Left lobe of liver (tissue), 2 donors: Measurements from ENCODE around the gene LCE3A. TPM values are rescaled to one million over a fixed set of nuclear protein-coding genes. Genes with fewer than 3 reads are reported as not detected.
"Not testable (repeated sequence)": the region's sequence is repeated elsewhere in the genome, so short reads cannot be mapped to it uniquely, and the experiment has no call there.

Source experiments
- ATAC-seq: fragments of 200-7000 bp; cut with Tn5 transposase; one replicate; pipeline ENCODE4 v1.9.1; 2020; ENCODE audit warnings: mild to moderate bottlenecking, moderate library complexity
- DNase-seq: peaks from one replicate; pipeline ENCODE4 v3.0.0-alpha.2; 2020; ENCODE audit warnings: low spot score
- total RNA-seq: library from RNA; stranded (reverse); gene quantifications from one replicate; pipeline ENCODE4 v1.2.1, GENCODE V29; 2021
- donor health status: DM: no; HTN: no; CAD: no; lungs with moderate emphysema.
- donor health status: DM: no; HTN: yes; CAD: no.

Gene LCE3A
- total RNA-seq, 1 donor from 2014 or later, result not detected

GRCh38 chr1:152579526-152579925 lies 43.4 kb downstream of the LCE3A start:
- not testable (repeated sequence) for ATAC-seq, DNase-seq

DNA sequence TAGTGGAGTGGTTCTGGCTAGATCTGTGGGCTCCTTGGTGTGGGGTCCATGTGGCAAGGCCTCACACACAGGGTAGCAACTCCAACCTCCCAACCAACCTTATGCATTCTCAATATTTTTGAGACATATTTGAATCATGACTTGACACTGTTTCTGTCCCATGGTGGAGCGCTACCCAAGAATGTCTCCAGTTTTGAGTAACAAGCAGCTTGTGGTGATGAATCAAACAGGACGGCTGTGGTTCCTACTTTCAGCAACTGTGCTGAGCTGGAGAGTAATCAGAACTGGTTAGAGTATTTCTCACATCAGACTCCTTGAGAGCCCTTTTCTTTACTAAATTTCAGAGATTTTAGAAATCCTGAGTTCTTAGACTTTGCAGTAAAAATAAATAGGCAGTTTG lies 45.7 kb downstream of the LCE3A start:
- DNase-seq (no peak), ATAC-seq (no peak)

Other genes with a start within 250 kb of the LCE3A start
- not detected for gene CRNN, start 208.8 kb downstream of the LCE3A start, total RNA-seq
- not detected for gene LCE5A, start 112.3 kb downstream of the LCE3A start, total RNA-seq
- not detected for gene CRCT1, start 108.6 kb downstream of the LCE3A start, total RNA-seq
- not detected for gene LCE3E, start 56.3 kb downstream of the LCE3A start, total RNA-seq
- not detected for gene LCE3D, start 42.6 kb downstream of the LCE3A start, total RNA-seq
- not detected for gene LCE3C, start 22.9 kb downstream of the LCE3A start, total RNA-seq
- not detected for gene LCE3B, start 9.3 kb downstream of the LCE3A start, total RNA-seq
- gene LCE2D, start 40.3 kb upstream of the LCE3A start, total RNA-seq, result not detected
- not detected for gene LCE2C, start 52.2 kb upstream of the LCE3A start, total RNA-seq
- gene LCE2B, start 63.0 kb upstream of the LCE3A start, total RNA-seq, result not detected
- not detected for gene LCE2A, start 75.2 kb upstream of the LCE3A start, total RNA-seq
- gene LCE4A, start 85.1 kb upstream of the LCE3A start, total RNA-seq, result not detected
- gene KPRP, start 134.9 kb upstream of the LCE3A start, total RNA-seq, result not detected
- gene LCE1F, start 152.0 kb upstream of the LCE3A start, total RNA-seq, result not detected
- not detected for gene LCE1E, start 163.2 kb upstream of the LCE3A start, total RNA-seq
- not detected for gene LCE1D, start 173.6 kb upstream of the LCE3A start, total RNA-seq
- gene LCE1C, start 183.5 kb upstream of the LCE3A start, total RNA-seq, result not detected
- not detected for gene LCE1B, start 188.9 kb upstream of the LCE3A start, total RNA-seq
- not detected for gene LCE1A, start 204.4 kb upstream of the LCE3A start, total RNA-seq
- gene LCE6A, start 219.8 kb upstream of the LCE3A start, total RNA-seq, result not detected
- gene LCE7A, start 236.9 kb upstream of the LCE3A start, total RNA-seq, result not detected